Pancreas (tissue), 10 donors: ENCODE measurements around the gene ABI2. TPM values are rescaled to one million over a fixed set of nuclear protein-coding genes. Genes with fewer than 3 reads are reported as not detected.

ENCODE experiments used
- ATAC-seq, 4 donors: fragments of 200-7000 bp; cut with Tn5 transposase; one replicate each; pipeline versions ENCODE4 v1.8.0 to v1.9.1; 2020; ENCODE audit warnings: mild to moderate bottlenecking in 4 of 4, moderate library complexity in 4 of 4
- DNase-seq, 6 donors: peaks; one replicate each; pipeline ENCODE4 v3.0.0-alpha.2; 2020
- FAIRE-seq: peaks from 2 replicates; lab custom pipeline; 2012; peaks lifted over from hg19 to GRCh38; lab: Jason Lieb, UNC
- H3K27ac ChIP-seq, 4 donors: fragments of 200-600 bp; sonication (generic); 1 replicate in 3 of 4; 2 replicates in 1 of 4; pipeline versions ENCODE4 v1.5.0 to v1.8.0; 2020
- H3K27me3 ChIP-seq, 4 donors: fragments of 200-600 bp; one replicate each; pipeline ENCODE4 v1.8.0; 2021
- H3K36me3 ChIP-seq, 3 donors: fragments of 200-600 bp; sonication (generic) in 1 of 3; one replicate each; pipeline versions ENCODE4 v1.5.0 to v1.8.0; 2020 to 2021
- H3K4me1 ChIP-seq, 3 donors: fragments of 200-600 bp; one replicate each; pipeline ENCODE4 v1.8.0; 2021
- H3K4me3 ChIP-seq, 4 donors: fragments of 200-600 bp; sonication (generic) in 2 of 4; one replicate each; pipeline versions ENCODE4 v1.5.0 to v1.8.0; 2020 to 2021
- H3K9me3 ChIP-seq, 4 donors: fragments of 200-600 bp; one replicate each; pipeline ENCODE4 v1.8.0; 2021
- CTCF ChIP-seq, 4 donors: fragments of 200-600 bp; sonication (generic) in 3 of 4; IDR thresholded peaks; one replicate each; pipeline versions ENCODE4 v1.5.0 to v1.8.0; 2021; ENCODE audit warnings: antibody characterized with exemption in 4 of 4
- WGBS, 2 donors: extraction: QIAGEN DNeasy Blood & Tissue Kit; methylation state at CpG; one replicate each; pipeline ENCODE4 v1.1.7; 2013; 5-methylcytosine and 5-hydroxymethylcytosine counted together
- intact Hi-C, 3 donors: fragments of 100-400 bp; cut with DNase I; formaldehyde crosslinking; loops; one replicate each; pipeline versions ENCODE4 v1.11.1 to v1.14.2; 2022
- polyA plus RNA-seq, 2 donors: library from polyadenylated mRNA; stranded (reverse); fragments of 200-250 nt; gene quantifications; one replicate each; pipeline ENCODE4 v1.2.3, GENCODE V29; 2013
- total RNA-seq, 6 donors: library from RNA; stranded (reverse); fragmentation: NEBNext Ultra II Directional in 4 of 6; extraction: Animal tissue kit (Norgen Biotek cat#: 25700) in 4 of 6; gene quantifications; one replicate each; pipeline versions ENCODE4 v1.2.1 to v1.2.4, GENCODE V29; 2021 to 2023
- donor health status: healthy with polysubstance abuse.
- donor health status: DM: no; HTN: no; CAD: no; lungs with moderate emphysema.
- donor health status: DM: no; HTN: no; CAD: no.
- donor health status: control.
- donor health status: control.
- donor health status: Bipolar disorder and iron deficiency.
- donor health status: DM: yes; HTN: yes; CAD: no.
- donor health status: DM: no; HTN: no; CAD: no.
- donor health status: DM: no; HTN: no; CAD: no.
- donor health status: DM: yes; HTN: yes; CAD: no.

The ABI2 gene
- total and polyA plus RNA-seq, 8 donors, result 4.9 to 27.9 (median 12.7) TPM

- WGBS, 2 donors, result 56 to 57% methylated on average over 1 of the region's 1 CpG
- Histone ChIP-seq H3K4me3 (no peak overlapping the region), H3K4me1 (no peaks in the 10 kb centered on the region), H3K27me3 (no peaks in the 10 kb centered on the region), H3K9me3 (no peaks in the 10 kb centered on the region), H3K27ac (no peak overlapping the region), H3K36me3 (no peaks in the 10 kb centered on the region)
- DNase-seq, result no peak
- no peak for ATAC-seq
- no peak for FAIRE-seq
- no peak for TF ChIP-seq CTCF (IDR thresholded peaks at IDR 0.05)
- intact Hi-C loops, result no loop called here
Observed at GRCh38 chr2:203396667-203397066, 68.5 kb downstream of the ABI2 start.

DNA sequence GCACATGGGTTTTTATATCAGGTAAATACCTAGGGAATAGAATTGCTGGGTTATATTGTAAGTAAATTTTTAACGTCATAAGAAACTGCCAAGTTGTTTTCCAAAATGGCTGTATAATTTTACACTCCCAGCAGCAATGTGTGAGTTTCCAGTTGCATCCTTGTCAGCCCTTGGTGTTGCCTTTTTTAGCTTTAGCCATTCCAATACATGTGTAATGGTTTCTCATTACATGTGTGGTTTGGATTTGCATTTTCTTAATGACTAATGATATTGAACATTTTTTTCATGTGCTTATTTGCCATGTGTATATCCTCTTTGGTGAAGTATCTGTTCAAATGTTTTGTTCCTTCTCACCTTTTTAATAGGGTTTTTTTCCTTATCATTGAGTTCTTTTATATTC, 70.8 kb downstream of the ABI2 start:
- Histone ChIP-seq H3K27ac (no peak overlapping the region), H3K9me3 (no peaks in the 10 kb centered on the region), H3K4me1 (no peaks in the 10 kb centered on the region), H3K27me3 (no peaks in the 10 kb centered on the region), H3K4me3 (no peak overlapping the region), H3K36me3 (no peaks in the 10 kb centered on the region)
- DNase-seq, result no peak
- no peak for FAIRE-seq
- WGBS, 2 donors, result 92 to 93% methylated on average over 1 of the region's 1 CpG
- ATAC-seq, result no peak
- intact Hi-C loops, result no loop called here
- TF ChIP-seq CTCF (IDR thresholded peaks at IDR 0.05), result no peak

GRCh38 chr2:203400805-203401585, 72.8 kb downstream of the ABI2 start:
- intact Hi-C loops, result no loop called here
- Histone ChIP-seq H3K27ac (no peak overlapping the region), H3K27me3 (no peaks in the 10 kb centered on the region), H3K36me3 (no peaks in the 10 kb centered on the region), H3K4me1 (no peaks in the 10 kb centered on the region), H3K4me3 (no peak overlapping the region), H3K9me3 (no peaks in the 10 kb centered on the region)
- FAIRE-seq (peak; percentile 34), ATAC-seq (no peak), DNase-seq (no peak)
- WGBS, 2 donors, result 97 to 100% methylated on average over 2 of the region's 2 CpGs
- no peak for TF ChIP-seq CTCF (IDR thresholded peaks at IDR 0.05)

DNA sequence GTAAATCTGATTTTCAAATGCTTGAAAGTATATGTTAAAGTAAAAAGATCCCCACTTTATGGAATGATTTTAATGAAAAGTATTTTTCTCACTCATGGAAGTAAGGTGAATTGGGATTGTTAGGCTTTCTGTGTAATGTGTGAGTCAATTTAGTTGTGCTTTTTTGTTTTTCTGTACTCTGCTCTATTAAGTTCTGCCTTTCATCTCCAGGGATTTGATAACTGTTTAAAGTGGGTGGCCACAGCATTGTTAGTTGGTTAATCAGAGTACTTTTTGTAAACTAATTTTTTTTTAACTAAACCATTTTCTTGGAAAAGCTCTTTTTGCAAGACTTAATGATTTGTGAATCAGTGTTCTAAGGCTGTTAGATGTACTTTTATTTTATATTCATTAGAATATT, 76.8 kb downstream of the ABI2 start:
- no peaks in the 10 kb centered on the region for H3K36me3 ChIP-seq
- DNase-seq (no peak), FAIRE-seq (no peak), ATAC-seq (peak in 1 of 4 donors; percentile 40)
- no peaks in the 10 kb centered on the region for H3K9me3 ChIP-seq
- no peaks in the 10 kb centered on the region for H3K27me3 ChIP-seq
- TF ChIP-seq CTCF (IDR thresholded peaks at IDR 0.05), result no peak
- no peak overlapping the region for H3K4me3 ChIP-seq
- no peaks in the 10 kb centered on the region for H3K4me1 ChIP-seq
- intact Hi-C loops, result no loop called here
- H3K27ac ChIP-seq, result no peak overlapping the region

DNA sequence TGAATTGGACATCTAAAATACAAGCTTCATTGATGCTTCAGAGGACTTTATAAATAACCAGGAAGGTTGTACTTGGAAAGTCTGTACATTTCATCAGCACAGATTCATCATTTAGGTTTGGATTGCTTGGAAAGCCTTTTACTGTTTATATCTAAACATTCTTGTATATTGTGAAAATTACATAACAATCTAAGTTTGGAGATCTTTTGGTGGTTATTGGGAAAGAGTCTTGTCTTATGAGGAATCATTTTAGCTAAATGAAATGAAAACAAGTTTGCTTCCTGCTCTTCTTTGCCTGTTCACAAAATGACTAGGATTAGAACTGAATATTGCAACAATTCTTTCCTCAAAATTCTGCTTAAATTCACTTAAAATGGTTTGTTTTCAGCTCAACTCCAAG, 79.3 kb downstream of the ABI2 start:
- DNase-seq, result no peak
- peaks cover 0 to 4% (median 0%) of the 10 kb centered on the region in 3 donors for H3K36me3 ChIP-seq
- H3K27me3 ChIP-seq, result no peaks in the 10 kb centered on the region
- intact Hi-C loops, result no loop called here
- no peak overlapping the region for H3K27ac ChIP-seq
- H3K9me3 ChIP-seq, result no peaks in the 10 kb centered on the region
- no peaks in the 10 kb centered on the region for H3K4me1 ChIP-seq
- no peak for TF ChIP-seq CTCF (IDR thresholded peaks at IDR 0.05)
- no peak for ATAC-seq
- H3K4me3 ChIP-seq, result no peak overlapping the region
- FAIRE-seq, result no peak
